ENCODE results near the gene REC8. TPM values are rescaled to one million over a fixed set of nuclear protein-coding genes. Genes with fewer than 3 reads are reported as not detected.

The REC8 gene
- total RNA-seq, 1 experiment from 2014 or later: 58.0 TPM

GRCh38 chr14:24179294-24179960 is 7.5 kb downstream of the REC8 start:
- H3K4me3 Mint-ChIP-seq: no peak overlapping the region
- Histone ChIP-seq H2BK5ac (ENCODE audit: insufficient read length, low read length) (no peak overlapping the region), H3K9me3 (ENCODE audit: control insufficient read depth, low read depth, low read length) (no peaks in the 10 kb centered on the region), H3K23ac (ENCODE audit: insufficient read length, low read depth, low read length) (no peak overlapping the region), H2BK15ac (ENCODE audit: low read depth, low read length) (no peak overlapping the region), H3K4ac (ENCODE audit: low read depth, low read length) (no peak overlapping the region), H3K27me3 (ENCODE audit: insufficient read depth, low read length) (no peaks in the 10 kb centered on the region), H4K8ac (replicated peaks; ENCODE audit: insufficient read length, low read depth, low read length) (no peak overlapping the region), H3K4me2 (ENCODE audit: insufficient read depth, insufficient read length, low read length) (no peak overlapping the region), H3K79me2 (ENCODE audit: insufficient read depth, low read length) (no peaks in the 10 kb centered on the region), H3K79me1 (ENCODE audit: insufficient read depth, low read depth, low read length, poor library complexity, severe bottlenecking) (no peaks in the 10 kb centered on the region), H3K9ac (ENCODE audit: extremely low read depth, insufficient read length, low read length) (no peak overlapping the region), H3K27ac (ENCODE audit: insufficient read length, low read depth, low read length) (no peak overlapping the region), H4K20me1 (ENCODE audit: control insufficient read depth, insufficient read depth, insufficient read length) (no peaks in the 10 kb centered on the region), H2BK12ac (ENCODE audit: insufficient read length, low read depth, low read length) (no peak overlapping the region), H2BK20ac (ENCODE audit: low read depth, low read length, poor library complexity, severe bottlenecking) (no peak overlapping the region), H3K4me1 (ENCODE audit: insufficient read depth, low read length) (no peaks in the 10 kb centered on the region), H3K18ac (ENCODE audit: insufficient read length, low read depth, low read length) (no peak overlapping the region), H4K5ac (ENCODE audit: insufficient read length, low read depth, low read length) (no peak overlapping the region), H2BK120ac (ENCODE audit: low read depth, low read length, poor library complexity, severe bottlenecking) (no peak overlapping the region), H2AK5ac (ENCODE audit: insufficient read length, low read length) (no peak overlapping the region), H3K14ac (ENCODE audit: insufficient read depth, low read length) (no peak overlapping the region), H2AFZ (ENCODE audit: low read length) (no peak overlapping the region), H3K23me2 (ENCODE audit: insufficient read length, low read depth, low read length, poor library complexity, severe bottlenecking) (no peaks in the 10 kb centered on the region), H4K91ac (ENCODE audit: insufficient read length, low read depth, low read length) (no peak overlapping the region), H3K56ac (ENCODE audit: insufficient read length, low read depth, low read length) (no peak overlapping the region), H3T11ph (ENCODE audit: low read length) (no peak overlapping the region)
- H3K4me1 Mint-ChIP-seq: no peaks in the 10 kb centered on the region
- peaks cover 34 to 80% (median 64%) of the 10 kb centered on the region in 3 experiments for H3K36me3 Mint-ChIP-seq (ENCODE audit: insufficient read depth in 1 of 3, low read depth in 3 of 3)
- peak overlapping the region in 2 of 3 experiments; percentile 12 to 79; a peak in 3 of 7 replicates for H3K27ac Mint-ChIP-seq
- no peaks in the 10 kb centered on the region for H3K9me3 Mint-ChIP-seq
- H3K27me3 Mint-ChIP-seq (ENCODE audit: low read depth): no peaks in the 10 kb centered on the region; the same call in 1 of the 2 replicates
- no peak for TF ChIP-seq CTCF (conservative IDR thresholded peaks at IDR 0.05)
- no CpG with 5 or more reads among the region's 14 CpGs for WGBS (ENCODE audit: extremely low coverage, insufficient read length, low lambda C conversion rate)
- DNase-seq: no peak
